Activated naive CD4-positive, alpha-beta T cell treated with anti-CD3 and anti-CD28 coated beads for 36 hours (primary cell): Measurements from ENCODE around the gene DBP. TPM values are rescaled to one million over a fixed set of nuclear protein-coding genes. Genes with fewer than 3 reads are reported as not detected.

ENCODE experiments used
- CTCF ChIA-PET: fragments of 350-600 bp; sonication (Branson Sonifier 250); formaldehyde crosslinking; loops from one replicate; lab custom pipeline; 2021; ENCODE audit warnings: antibody characterized with exemption; lab: Charles Lee
- DNase-seq: peaks from one replicate; pipeline ENCODE4 v3.0.0-alpha.2; 2020
- H3K27ac Mint-ChIP-seq: one replicate; pipeline ENCODE4 v1.8.0; 2021; ENCODE audit warnings: mild to moderate bottlenecking, mixed read lengths
- H3K27me3 Mint-ChIP-seq: one replicate; pipeline ENCODE4 v1.8.0; 2021; ENCODE audit warnings: low read depth, mixed read lengths
- H3K36me3 Mint-ChIP-seq: one replicate; pipeline ENCODE4 v1.8.0; 2021; ENCODE audit warnings: low read depth, mixed read lengths
- H3K4me1 Mint-ChIP-seq: one replicate; pipeline ENCODE4 v1.8.0; 2021; ENCODE audit warnings: low read depth, mixed read lengths
- H3K4me3 Mint-ChIP-seq: one replicate; pipeline ENCODE4 v1.8.0; 2021; ENCODE audit warnings: mild to moderate bottlenecking, moderate library complexity, mixed read lengths
- H3K9me3 Mint-ChIP-seq: one replicate; pipeline ENCODE4 v1.8.0; 2021; ENCODE audit warnings: mixed read lengths
- intact Hi-C: fragments of 100-400 bp; cut with micrococcal nuclease; formaldehyde crosslinking; loops from one replicate; pipeline ENCODE4 v1.15.1; 2023
- total RNA-seq, 2 experiments: library from RNA; stranded (reverse); gene quantifications; one replicate each; pipeline ENCODE4 v1.2.3, GENCODE V29; 2021

The DBP gene
- total RNA-seq, 2 experiments from 2014 or later = 7.8 to 9.7 TPM

DNA sequence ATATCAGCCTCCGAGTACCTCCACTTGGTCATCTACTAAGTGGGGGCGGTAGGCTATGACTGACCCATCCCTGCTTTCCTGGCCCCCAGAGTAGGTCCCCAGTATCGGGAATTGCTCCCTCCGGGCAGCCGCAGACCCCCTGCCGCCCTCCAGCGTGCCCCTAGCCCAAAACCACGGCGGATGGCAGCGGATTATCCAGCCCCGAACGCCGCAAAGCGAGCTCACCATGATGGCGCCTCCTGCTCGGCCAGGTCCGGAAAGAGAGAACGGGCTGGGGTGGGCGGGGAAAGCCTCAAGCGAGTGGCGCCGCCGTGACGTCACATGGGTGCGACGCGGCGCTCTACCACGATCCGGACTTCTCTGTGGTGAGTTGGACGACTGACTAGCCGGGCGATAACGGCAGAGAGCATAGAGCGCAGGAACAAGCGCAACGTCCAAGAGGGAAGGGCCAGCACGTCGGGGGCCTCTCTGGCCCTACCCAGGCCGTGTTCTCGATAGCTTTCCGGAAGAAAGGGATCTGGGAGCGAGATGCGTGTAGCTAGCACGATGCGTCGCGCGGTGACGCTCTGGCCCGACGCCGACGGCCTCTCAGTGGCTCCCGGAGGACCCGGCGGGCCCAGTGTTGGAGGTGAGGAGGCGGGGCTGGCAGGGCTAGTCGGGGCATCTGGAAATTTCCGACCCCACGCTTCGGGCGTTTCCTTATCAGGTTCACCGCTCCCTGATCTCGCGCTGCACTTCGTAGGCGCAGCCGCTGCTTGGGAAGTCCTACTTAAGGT is 18.1 kb downstream of the DBP start, which contains the start of the genes RPL18 and SPHK2:
Gene RPL18 (minus strand): TSS at position 263 of the 776 bp plus-strand sequence. CDS start 35 bp downstream, at position 228.
Gene SPHK2 (plus strand): TSS at position 591 of the 776 bp plus-strand sequence. CDS start 1,009 bp downstream, outside the sequence.
- peak within 1 kb of the TSS; percentile 99 for H3K4me3 Mint-ChIP-seq
- peak within 1 kb of the TSS; percentile 99 for H3K27ac Mint-ChIP-seq
- peak; percentile 95 for DNase-seq
- intact Hi-C loops = loop anchor here (1.0 to 2.0 kb wide), 5 partner anchors 18 to 298 kb away; partner anchors contain the start of genes CYTH2, DBP, GRWD1 and SYNGR4
- H3K9me3 Mint-ChIP-seq = no peaks in the 10 kb centered on the region
- no peaks in the 10 kb centered on the region for H3K27me3 Mint-ChIP-seq
- H3K4me1 Mint-ChIP-seq = peaks cover 53% of the 10 kb centered on the region
- CTCF ChIA-PET = no interaction called here
- H3K36me3 Mint-ChIP-seq = peaks cover 60% of the 10 kb centered on the region

- intact Hi-C loops = loop anchor here (2.0 kb wide), 1 partner anchor 174 kb away; the partner anchor contains the start of gene GRWD1
- Mint-ChIP-seq H3K4me1 (peaks cover 47% of the 10 kb centered on the region), H3K4me3 (peak overlapping the region; percentile 99), H3K27me3 (no peaks in the 10 kb centered on the region), H3K9me3 (no peaks in the 10 kb centered on the region), H3K36me3 (peaks cover 59% of the 10 kb centered on the region), H3K27ac (peak overlapping the region; percentile 99)
- DNase-seq = no peak
- CTCF ChIA-PET = no interaction called here
Observed at GRCh38 chr19:48618278-48618915, 18.8 kb downstream of the DBP start.

DNA sequence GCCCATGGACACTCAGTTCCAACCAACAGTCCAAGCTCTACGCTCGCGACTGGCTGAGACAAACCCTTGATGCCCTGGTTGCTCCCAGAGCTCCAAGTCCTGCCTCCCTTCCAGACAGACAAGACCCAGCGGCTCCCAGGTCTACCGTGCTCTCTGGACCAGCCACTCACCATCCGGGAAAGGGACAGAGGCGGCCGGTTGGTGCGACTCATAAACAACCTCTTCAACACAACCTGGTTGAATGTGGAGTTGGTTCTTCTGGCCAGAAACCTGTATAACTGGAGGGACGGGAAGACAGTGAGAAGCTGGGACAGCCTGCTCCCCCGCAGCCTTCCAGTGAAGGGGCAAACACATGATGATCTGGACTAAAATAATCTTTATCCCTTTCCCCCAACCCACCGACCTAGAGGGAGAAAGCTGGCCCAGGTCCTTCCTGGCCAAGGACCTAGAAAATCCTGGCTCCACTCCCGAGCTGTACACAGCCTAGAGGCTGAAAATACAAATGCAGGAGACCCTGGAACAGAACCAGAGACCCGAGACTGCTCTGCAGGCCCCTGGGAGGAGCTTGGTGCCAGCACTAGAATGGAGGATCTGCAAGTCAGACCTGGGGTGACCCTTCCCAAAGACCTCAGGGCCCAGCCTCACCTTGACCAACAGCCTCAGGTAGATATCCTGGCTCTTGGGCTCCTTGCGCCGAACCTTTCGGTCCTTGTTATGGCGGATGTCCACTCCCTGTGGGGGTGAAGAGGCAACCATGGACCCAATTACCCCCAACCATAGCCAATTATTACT is 19.8 kb downstream of the DBP start:
- H3K9me3 Mint-ChIP-seq = no peaks in the 10 kb centered on the region
- CTCF ChIA-PET = interaction anchor here (1.2 to 1.4 kb wide), 2 partner anchors 9 to 30 kb away, joined by 3 read pairs; no protein-coding TSS in a partner anchor
- peaks cover 41% of the 10 kb centered on the region for H3K4me1 Mint-ChIP-seq
- no peak for DNase-seq
- H3K4me3 Mint-ChIP-seq = peak overlapping the region; percentile 99
- no peaks in the 10 kb centered on the region for H3K27me3 Mint-ChIP-seq
- peaks cover 55% of the 10 kb centered on the region for H3K36me3 Mint-ChIP-seq
- intact Hi-C loops = no loop called here
- peak overlapping the region; percentile 99 for H3K27ac Mint-ChIP-seq

DNA sequence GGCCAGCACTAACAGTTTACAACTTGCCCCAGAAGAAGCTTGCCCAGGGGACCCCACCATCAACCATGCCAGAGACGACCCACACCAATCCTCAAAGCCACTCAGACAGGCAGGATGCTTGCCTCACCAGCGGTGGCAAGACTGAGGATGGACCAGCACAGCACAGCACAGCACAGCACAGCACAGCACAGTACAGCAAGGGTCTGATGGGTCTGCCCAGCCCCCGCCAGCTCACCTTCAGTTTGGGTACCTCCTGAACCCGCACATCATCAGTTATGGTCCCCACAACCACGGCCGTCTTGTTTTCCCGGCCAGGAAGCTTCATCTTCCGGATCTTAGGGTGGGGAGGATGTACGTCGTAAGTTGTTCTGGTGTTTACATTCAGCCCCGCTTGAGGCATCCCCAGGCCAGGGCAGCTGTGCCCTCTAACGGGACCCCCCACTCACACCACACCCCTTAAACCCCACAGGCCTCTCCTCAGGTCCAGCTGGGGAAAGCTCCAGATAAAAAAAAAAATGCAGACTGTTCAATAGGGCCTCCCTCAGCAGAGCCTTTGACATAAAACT is 20.6 kb downstream of the DBP start:
- intact Hi-C loops = no loop called here
- no peak for DNase-seq
- CTCF ChIA-PET = interaction anchor here (1.2 to 1.4 kb wide), 2 partner anchors 8 to 29 kb away, joined by 3 read pairs; no protein-coding TSS in a partner anchor
- Mint-ChIP-seq H3K4me1 (peaks cover 36% of the 10 kb centered on the region), H3K27me3 (no peaks in the 10 kb centered on the region), H3K9me3 (no peaks in the 10 kb centered on the region), H3K27ac (peak overlapping the region; percentile 8), H3K4me3 (peak overlapping the region; percentile 99), H3K36me3 (peaks cover 51% of the 10 kb centered on the region)

DNA sequence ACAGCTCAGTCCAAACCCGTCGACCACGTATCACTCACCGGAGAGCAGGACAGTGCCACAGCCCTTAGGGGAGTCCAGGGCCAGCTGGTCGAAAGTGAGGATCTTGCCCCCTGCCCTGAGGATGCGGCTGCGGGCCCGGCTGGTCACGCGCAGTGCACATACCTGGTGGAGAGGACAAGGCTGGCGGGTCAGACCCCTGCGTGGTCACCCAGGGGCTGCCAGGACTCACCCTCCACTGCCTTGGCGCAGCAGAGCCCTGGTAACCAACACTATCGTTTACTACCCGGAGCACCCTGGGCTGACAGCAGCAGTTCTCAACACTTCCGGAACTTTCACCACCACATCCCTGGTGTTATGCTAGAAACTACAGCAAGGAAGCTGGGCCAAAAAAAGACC is 21.1 kb downstream of the DBP start:
- intact Hi-C loops = no loop called here
- H3K9me3 Mint-ChIP-seq = no peaks in the 10 kb centered on the region
- H3K4me1 Mint-ChIP-seq = peaks cover 32% of the 10 kb centered on the region
- CTCF ChIA-PET = interaction anchor here (1.2 kb wide), 1 partner anchor 29 kb away, joined by 3 read pairs; no protein-coding TSS in a partner anchor
- no peak for DNase-seq
- H3K27me3 Mint-ChIP-seq = no peaks in the 10 kb centered on the region
- peaks cover 48% of the 10 kb centered on the region for H3K36me3 Mint-ChIP-seq
- no peak overlapping the region for H3K27ac Mint-ChIP-seq
- H3K4me3 Mint-ChIP-seq = peak overlapping the region; percentile 99

GRCh38 chr19:48615231-48616040 is 21.7 kb downstream of the DBP start:
- H3K4me1 Mint-ChIP-seq = peaks cover 32% of the 10 kb centered on the region
- intact Hi-C loops = no loop called here
- H3K9me3 Mint-ChIP-seq = no peaks in the 10 kb centered on the region
- H3K27ac Mint-ChIP-seq = no peak overlapping the region
- no peaks in the 10 kb centered on the region for H3K27me3 Mint-ChIP-seq
- H3K4me3 Mint-ChIP-seq = peak overlapping the region; percentile 39
- CTCF ChIA-PET = no interaction called here
- H3K36me3 Mint-ChIP-seq = peaks cover 48% of the 10 kb centered on the region
- DNase-seq = no peak

- Mint-ChIP-seq H3K27ac (peak within 1 kb of the TSS; percentile 50), H3K4me3 (peak within 1 kb of the TSS; percentile 39), H3K4me1 (peaks cover 24% of the 10 kb centered on the region), H3K36me3 (peaks cover 45% of the 10 kb centered on the region), H3K9me3 (no peaks in the 10 kb centered on the region), H3K27me3 (no peaks in the 10 kb centered on the region)
- CTCF ChIA-PET = no interaction called here
- DNase-seq = no peak
- intact Hi-C loops = no loop called here
Observed at GRCh38 chr19:48614436-48615230, 22.5 kb downstream of the DBP start, which contains the start of gene FAM83E. TSS of gene FAM83E (minus strand) at chr19:48615076. CDS start at chr19:48613372, 1,704 bp downstream.

DNA sequence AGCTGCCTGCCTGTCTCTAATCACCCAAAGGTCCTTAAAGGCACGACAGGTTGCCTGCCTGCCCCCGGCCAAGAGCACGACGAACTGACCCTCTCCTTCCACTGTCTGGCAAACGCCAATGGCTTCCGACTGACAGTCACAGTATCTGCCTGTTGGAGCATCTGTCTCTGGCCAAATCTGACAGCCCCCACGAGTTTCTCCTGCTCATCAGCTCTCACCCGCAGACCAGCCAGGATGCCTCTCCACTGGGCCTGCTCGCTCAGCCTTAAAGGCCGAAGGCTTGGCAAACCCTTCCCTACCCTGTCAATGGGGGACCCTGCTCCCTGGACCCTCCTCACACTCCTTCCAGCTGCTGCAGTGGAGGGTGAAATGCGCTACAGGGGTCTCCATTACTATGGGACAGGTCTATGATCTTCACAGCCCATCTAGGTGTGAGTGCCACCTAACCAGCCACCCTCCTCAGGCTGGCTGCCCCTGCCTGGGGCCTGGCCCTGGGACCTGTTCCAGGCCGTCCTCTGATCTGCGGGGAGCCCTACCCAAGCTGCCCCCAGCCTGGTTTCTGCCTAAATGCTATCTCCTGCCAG is 23.2 kb downstream of the DBP start:
- Mint-ChIP-seq H3K27me3 (no peaks in the 10 kb centered on the region), H3K9me3 (no peaks in the 10 kb centered on the region), H3K27ac (peak overlapping the region; percentile 50), H3K4me3 (no peak overlapping the region), H3K4me1 (peaks cover 22% of the 10 kb centered on the region), H3K36me3 (peaks cover 41% of the 10 kb centered on the region)
- intact Hi-C loops = no loop called here
- no peak for DNase-seq
- CTCF ChIA-PET = no interaction called here

GRCh38 chr19:48613024-48613851 is 23.9 kb downstream of the DBP start:
- no peak overlapping the region for H3K27ac Mint-ChIP-seq
- H3K36me3 Mint-ChIP-seq = peaks cover 34% of the 10 kb centered on the region
- no peaks in the 10 kb centered on the region for H3K27me3 Mint-ChIP-seq
- DNase-seq = no peak
- no peak overlapping the region for H3K4me3 Mint-ChIP-seq
- no peaks in the 10 kb centered on the region for H3K9me3 Mint-ChIP-seq
- H3K4me1 Mint-ChIP-seq = peaks cover 21% of the 10 kb centered on the region
- CTCF ChIA-PET = no interaction called here
- intact Hi-C loops = no loop called here

DNA sequence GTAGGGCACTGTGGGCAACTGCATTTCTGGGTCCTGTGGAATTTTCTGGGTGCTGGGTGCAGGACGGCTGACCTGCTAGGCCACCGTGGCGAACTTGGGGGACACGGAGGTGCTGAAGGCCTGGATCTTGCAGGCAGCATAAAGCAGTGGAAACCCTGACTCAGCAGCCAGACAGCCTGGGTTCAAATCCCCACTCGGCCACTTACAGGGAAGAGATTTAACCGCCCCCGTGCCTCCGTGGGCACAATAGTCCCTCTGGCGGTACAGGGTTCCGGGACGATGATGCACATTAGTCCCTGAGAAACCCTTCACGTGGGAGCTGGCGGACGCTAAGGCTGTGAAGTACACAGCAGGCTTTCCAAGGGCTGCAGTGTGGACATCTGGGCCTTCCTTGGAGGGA is 25.3 kb downstream of the DBP start:
- DNase-seq = no peak
- Mint-ChIP-seq H3K27ac (no peak overlapping the region), H3K36me3 (peaks cover 20% of the 10 kb centered on the region), H3K4me1 (peaks cover 13% of the 10 kb centered on the region), H3K27me3 (no peaks in the 10 kb centered on the region), H3K9me3 (no peaks in the 10 kb centered on the region), H3K4me3 (no peak overlapping the region)
- intact Hi-C loops = no loop called here
- CTCF ChIA-PET = no interaction called here
